Measurements from ENCODE around the gene RIPOR1. TPM values are rescaled to one million over a fixed set of nuclear protein-coding genes. Genes with fewer than 3 reads are reported as not detected.

RIPOR1 gene
- total RNA-seq, 4 donors from 2014 or later: 20.6 to 41.5 (median 28.3) TPM

GRCh38 chr16:67489401-67490083 lies 39.1 kb upstream of the RIPOR1 start:
- Histone ChIP-seq H3K4me1 (peaks cover 13% of the 10 kb centered on the region), H3K9me3 (no peaks in the 10 kb centered on the region), H3K36me3 (peaks cover 9% of the 10 kb centered on the region), H3K27ac (peak overlapping the region; percentile 28), H3K4me3 (no peak overlapping the region), H3K27me3 (no peaks in the 10 kb centered on the region)
- no peak for DNase-seq (ENCODE audit: low spot score in 2 of 2)
- 72% methylated on average over 4 of the region's 4 CpGs for WGBS
- no peak for TF ChIP-seq POLR2A (IDR thresholded peaks at IDR 0.05)

GRCh38 chr16:67490335-67491096 lies 38.1 kb upstream of the RIPOR1 start:
- DNase-seq (ENCODE audit: low spot score in 2 of 2): no peak
- TF ChIP-seq CTCF (IDR thresholded peaks at IDR 0.05) (no peak), EP300 (IDR thresholded peaks at IDR 0.05) (no peak), POLR2AphosphoS5 (IDR thresholded peaks at IDR 0.05) (no peak), POLR2A (IDR thresholded peaks at IDR 0.05) (no peak)
- no peak overlapping the region for H3K27ac ChIP-seq
- H3K9me3 ChIP-seq: no peaks in the 10 kb centered on the region
- WGBS: 86% methylated on average over 8 of the region's 8 CpGs
- H3K27me3 ChIP-seq: no peaks in the 10 kb centered on the region
- peaks cover under 1% of the 10 kb centered on the region for H3K36me3 ChIP-seq
- no peak overlapping the region for H3K4me3 ChIP-seq
- peaks cover 13% of the 10 kb centered on the region for H3K4me1 ChIP-seq

GRCh38 chr16:67499106-67499505 lies 29.5 kb upstream of the RIPOR1 start:
- Histone ChIP-seq H3K36me3 (no peaks in the 10 kb centered on the region), H3K27ac (peak overlapping the region; percentile 30), H3K4me3 (no peak overlapping the region), H3K4me1 (peaks cover 9% of the 10 kb centered on the region), H3K9me3 (no peaks in the 10 kb centered on the region), H3K27me3 (no peaks in the 10 kb centered on the region)
- DNase-seq (ENCODE audit: low spot score in 2 of 2): no peak
- 64% methylated on average over 2 of the region's 4 CpGs for WGBS
- TF ChIP-seq POLR2A (IDR thresholded peaks at IDR 0.05): no peak
- TF ChIP-seq EP300 (IDR thresholded peaks at IDR 0.05): no peak
- no peak for TF ChIP-seq CTCF (IDR thresholded peaks at IDR 0.05)
- no peak for TF ChIP-seq POLR2AphosphoS5 (IDR thresholded peaks at IDR 0.05)

- Histone ChIP-seq H3K4me3 (no peak overlapping the region), H3K36me3 (no peaks in the 10 kb centered on the region), H3K27ac (peak overlapping the region; percentile 61), H3K4me1 (peaks cover 16% of the 10 kb centered on the region), H3K27me3 (no peaks in the 10 kb centered on the region), H3K9me3 (no peaks in the 10 kb centered on the region)
- WGBS: 60% methylated on average over 9 of the region's 9 CpGs
- peak in 1 of 2 donors; percentile 82 for DNase-seq (ENCODE audit: low spot score in 2 of 2)
- TF ChIP-seq EP300 (IDR thresholded peaks at IDR 0.05) (no peak), CTCF (IDR thresholded peaks at IDR 0.05) (no peak), POLR2A (IDR thresholded peaks at IDR 0.05) (no peak), POLR2AphosphoS5 (IDR thresholded peaks at IDR 0.05) (peak in 1 of 3 donors; percentile 29)
Measured at GRCh38 chr16:67504031-67505021, 24.3 kb upstream of the RIPOR1 start.

- H3K36me3 ChIP-seq: no peaks in the 10 kb centered on the region
- no peaks in the 10 kb centered on the region for H3K27me3 ChIP-seq
- TF ChIP-seq EP300 (IDR thresholded peaks at IDR 0.05): no peak
- no peak for TF ChIP-seq POLR2AphosphoS5 (IDR thresholded peaks at IDR 0.05)
- TF ChIP-seq CTCF (IDR thresholded peaks at IDR 0.05): no peak
- no peak for TF ChIP-seq POLR2A (IDR thresholded peaks at IDR 0.05)
- no peak for DNase-seq (ENCODE audit: low spot score in 2 of 2)
- no peak overlapping the region for H3K4me3 ChIP-seq
- H3K4me1 ChIP-seq: peaks cover 14% of the 10 kb centered on the region
- 76% methylated on average over 8 of the region's 8 CpGs for WGBS
- H3K27ac ChIP-seq: no peak overlapping the region
- no peaks in the 10 kb centered on the region for H3K9me3 ChIP-seq
Measured at GRCh38 chr16:67506468-67506867, 22.2 kb upstream of the RIPOR1 start.

Data from suprapubic skin (tissue), 4 donors.